C4-2B (cell line): ENCODE data around the gene VAMP2.
A peak's percentile ranks its signal among the peaks of the same experiment; 100 is the strongest.

ENCODE experiments used
- H3K27ac ChIP-seq: fragments of 450-650 bp; 2 replicates; pipeline ENCODE4 v1.5.1; 2017
- CTCF ChIP-seq: fragments of 450-650 bp; conservative IDR thresholded peaks from 2 replicates; pipeline ENCODE4 v1.5.1; 2017; ENCODE audit warnings: mild to moderate bottlenecking
- ZFX ChIP-seq: fragments of 450-650 bp; IDR thresholded peaks from 2 replicates; pipeline ENCODE4 v1.6.1; 2017

Gene VAMP2

GRCh38 chr17:8121407-8121680 lies 41.4 kb downstream of the VAMP2 start:
- TF ChIP-seq CTCF (no peak), ZFX (no peak)
- H3K27ac ChIP-seq, result no peak overlapping the region

GRCh38 chr17:8120520-8121406 lies 42.0 kb downstream of the VAMP2 start:
- peak overlapping the region; percentile 60 for H3K27ac ChIP-seq
- TF ChIP-seq CTCF (peak; percentile 38), ZFX (no peak)

GRCh38 chr17:8119581-8120519 lies 42.9 kb downstream of the VAMP2 start:
- TF ChIP-seq ZFX (no peak), CTCF (no peak)
- H3K27ac ChIP-seq, result peak overlapping the region; percentile 60

GRCh38 chr17:8118769-8119580 lies 43.8 kb downstream of the VAMP2 start:
- TF ChIP-seq CTCF, result peak; percentile 98
- TF ChIP-seq ZFX, result no peak
- peak overlapping the region; percentile 73 for H3K27ac ChIP-seq

GRCh38 chr17:8117980-8118768 lies 44.6 kb downstream of the VAMP2 start, which contains the start of gene ALOXE3:
Gene ALOXE3, minus strand, starts transcription at chr17:8118514. Its CDS starts 524 bp downstream, at chr17:8117990.
- H3K27ac ChIP-seq, result peak within 1 kb of the TSS; percentile 73

More at GRCh38 chr17:8117980-8118768, 44.6 kb downstream of the VAMP2 start, which contains the start of gene ALOXE3:
- no peak for TF ChIP-seq CTCF
